GM08714 (cell line): Measurements from ENCODE around the gene RAB11FIP3.

Experiments
- H3K4me3 ChIP-seq: fragments of 200-500 bp; sonication (Bioruptor generic); 2 replicates; pipeline ENCODE4 v1.5.1; 2014; ENCODE audit warnings: mild to moderate bottlenecking, low read length, inconsistent platforms
- ZNF274 ChIP-seq: IDR thresholded peaks from 2 replicates; pipeline ENCODE4 v1.6.1; 2012; ENCODE audit warnings: mild to moderate bottlenecking, low read depth, low read length

Gene RAB11FIP3

DNA sequence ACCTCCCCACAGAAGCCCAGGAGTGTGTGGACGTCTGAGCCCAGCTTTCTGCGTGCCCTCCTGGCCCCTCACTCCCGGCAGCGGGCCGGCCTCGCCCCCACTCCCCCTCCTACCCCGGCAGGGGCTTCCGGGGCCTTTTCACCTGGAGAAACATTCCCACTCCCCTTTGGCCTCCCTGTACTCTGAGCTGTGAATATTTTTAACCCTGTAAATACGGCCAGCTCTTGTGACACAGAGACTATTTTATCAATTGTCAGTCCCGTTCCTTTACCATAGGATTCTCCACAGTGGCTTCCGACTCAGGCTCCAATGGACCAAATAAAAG is 128.8 kb downstream of the RAB11FIP3 start:
- no peak for TF ChIP-seq ZNF274

DNA sequence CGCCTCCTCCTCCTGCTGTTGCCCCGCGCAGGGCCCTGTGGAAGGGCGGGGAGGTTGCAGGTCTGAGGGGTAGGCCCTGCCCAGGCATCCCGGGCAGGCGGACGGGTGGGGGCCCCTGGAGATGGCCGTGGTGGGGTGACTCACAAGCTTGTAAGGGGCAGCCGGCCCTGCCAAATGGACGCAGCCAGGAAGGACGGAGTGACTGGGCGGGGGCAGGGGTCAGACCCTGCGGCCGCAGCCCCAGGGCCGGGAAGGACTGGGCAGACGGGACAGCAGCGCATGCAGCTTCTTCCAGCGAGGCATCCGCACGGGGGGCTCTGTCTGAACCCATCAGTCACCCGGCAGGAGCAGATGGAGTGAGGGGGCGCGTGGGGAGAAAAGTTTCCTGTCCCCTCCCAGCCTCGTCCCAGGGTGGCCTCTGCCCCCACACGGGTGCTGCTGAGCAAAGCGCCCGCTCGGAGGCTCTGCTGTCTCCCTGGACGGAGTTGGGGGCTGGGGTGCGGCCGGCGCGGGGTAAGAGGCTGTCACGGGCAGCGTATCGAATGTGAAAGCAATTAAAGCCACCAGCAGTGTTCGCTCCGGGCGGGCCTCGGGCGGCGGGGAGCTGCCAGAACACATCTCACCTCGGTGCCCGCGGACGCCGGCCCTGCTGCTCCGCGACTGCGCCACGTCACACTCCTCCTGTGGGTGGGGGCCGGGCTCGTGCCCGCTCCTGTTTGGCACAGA is 129.4 kb downstream of the RAB11FIP3 start:
- TF ChIP-seq ZNF274: no peak
- H3K4me3 ChIP-seq: no peak overlapping the region

More for the DNA sequence above, 128.8 kb downstream of the RAB11FIP3 start:
- H3K4me3 ChIP-seq: no peak overlapping the region

DNA sequence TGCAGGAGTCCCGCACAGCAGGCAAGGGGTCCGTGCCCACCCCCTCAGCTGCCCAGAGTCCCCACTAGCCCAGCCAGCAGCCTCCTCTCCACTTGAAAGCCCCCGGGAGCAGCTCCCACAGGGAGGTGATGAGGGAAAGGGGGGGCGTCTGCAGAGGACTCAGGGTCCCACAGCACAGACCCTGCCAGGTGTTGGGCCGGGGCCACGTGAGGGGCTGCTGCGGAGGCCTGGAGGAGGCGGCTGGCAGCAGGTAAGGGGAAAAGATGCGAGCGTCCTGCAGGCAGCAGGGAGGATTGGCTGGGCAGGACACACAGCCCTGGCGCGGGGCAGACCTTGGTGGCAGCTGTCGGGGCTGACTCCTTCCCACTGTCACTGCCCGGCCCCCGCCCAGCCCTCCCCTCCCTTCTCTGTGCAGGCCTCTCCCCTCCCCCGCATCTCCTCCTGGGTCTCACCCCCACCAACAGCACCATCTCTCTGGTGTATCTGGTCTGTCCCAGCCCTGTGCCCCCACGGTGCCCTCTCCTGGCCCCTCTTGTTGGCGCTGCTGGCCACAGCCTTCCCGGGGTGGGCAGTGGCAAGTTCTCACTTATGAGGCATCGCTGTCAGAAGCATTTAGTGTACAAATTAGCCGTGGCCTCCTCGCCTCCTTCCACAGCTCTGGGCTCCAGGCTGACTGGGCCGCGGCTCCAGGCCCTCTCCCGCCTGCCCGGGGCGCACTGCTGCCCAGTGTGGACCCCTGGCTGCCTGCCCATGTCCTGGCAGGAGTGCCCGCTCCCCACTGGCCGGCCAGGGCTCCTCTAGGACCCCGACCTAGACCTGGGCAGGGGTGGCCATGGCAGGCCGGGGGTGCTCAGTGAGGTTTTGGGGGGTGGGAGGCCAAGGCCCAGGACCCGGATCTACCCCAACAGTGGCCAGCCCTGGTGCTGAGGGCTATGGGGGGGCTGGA is 130.4 kb downstream of the RAB11FIP3 start:
- H3K4me3 ChIP-seq: no peak overlapping the region
- no peak for TF ChIP-seq ZNF274

DNA sequence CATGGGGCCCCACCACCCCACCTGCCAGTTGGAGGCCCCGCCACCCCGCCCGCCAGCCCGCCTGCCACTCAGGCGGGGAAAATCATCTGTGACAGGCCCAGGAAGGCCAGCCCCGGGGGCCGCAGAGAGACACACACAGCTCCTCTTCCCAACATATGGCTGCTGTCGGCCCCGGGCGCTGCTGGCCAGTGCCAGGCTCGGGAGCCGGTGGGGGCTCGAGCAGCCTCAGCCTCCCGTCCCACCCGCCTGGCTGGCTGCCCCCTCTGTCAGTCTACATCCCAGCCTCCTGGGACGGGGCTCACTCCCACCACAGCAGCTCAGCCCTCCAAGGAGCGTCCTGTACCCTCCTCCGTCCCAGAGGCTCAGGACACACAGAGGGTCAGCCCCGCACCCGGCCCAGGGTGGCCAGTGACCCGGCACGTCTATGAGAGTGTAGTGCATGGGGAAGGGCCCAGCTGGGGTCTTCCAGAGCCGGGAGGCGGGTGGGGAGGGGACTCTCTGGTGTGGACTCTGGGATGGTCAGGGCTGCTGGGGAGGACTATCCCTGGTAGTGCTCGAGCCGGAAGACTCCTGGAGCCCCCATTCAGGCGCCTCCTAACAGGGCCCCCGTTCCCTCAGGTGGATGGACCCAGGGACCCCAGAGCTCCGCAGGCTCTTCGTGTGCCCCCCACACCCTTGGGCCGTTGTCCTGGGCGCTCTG is 131.2 kb downstream of the RAB11FIP3 start:
- no peak overlapping the region for H3K4me3 ChIP-seq
- TF ChIP-seq ZNF274: no peak

DNA sequence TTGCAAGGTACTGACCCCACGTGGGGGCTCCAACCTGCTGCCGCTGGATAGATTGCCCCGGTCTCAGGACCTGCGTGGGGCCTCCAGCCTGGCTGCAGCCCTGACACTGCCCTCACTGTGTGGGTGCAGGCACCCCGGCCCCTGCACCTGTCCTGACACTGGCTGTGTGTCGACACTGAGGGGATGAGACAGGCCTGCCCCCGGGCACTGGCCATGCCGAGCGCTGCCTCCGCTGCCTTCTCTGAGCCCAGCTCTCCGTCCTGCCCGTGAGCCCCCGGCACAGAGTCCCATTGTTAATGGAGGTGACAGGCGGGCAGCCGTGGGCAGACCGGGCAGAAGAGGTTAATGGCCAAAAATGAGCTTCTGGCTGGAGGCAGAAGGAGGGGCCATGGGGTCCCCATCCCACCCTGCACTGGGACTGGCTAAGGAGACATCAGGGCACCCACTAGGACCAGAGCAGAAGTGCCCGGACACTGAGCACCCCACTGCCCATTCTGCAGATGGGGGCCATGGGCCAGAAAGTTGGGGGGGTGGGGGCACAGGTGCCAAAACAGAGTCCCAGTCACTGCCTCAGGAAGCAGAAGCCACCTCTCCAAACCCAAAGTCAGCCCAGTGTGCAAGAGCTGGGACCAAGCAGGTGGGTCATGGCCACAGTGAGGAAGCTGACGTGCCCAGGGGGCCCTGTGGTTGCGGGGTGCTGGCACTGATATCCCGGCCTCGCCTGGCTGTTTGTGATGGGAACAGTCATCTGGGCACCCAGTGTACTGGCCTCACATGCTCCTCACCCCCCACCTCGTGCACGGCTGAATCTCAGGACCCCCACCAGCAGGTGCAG is 132.2 kb downstream of the RAB11FIP3 start:
- no peak for TF ChIP-seq ZNF274
- H3K4me3 ChIP-seq: no peak overlapping the region

DNA sequence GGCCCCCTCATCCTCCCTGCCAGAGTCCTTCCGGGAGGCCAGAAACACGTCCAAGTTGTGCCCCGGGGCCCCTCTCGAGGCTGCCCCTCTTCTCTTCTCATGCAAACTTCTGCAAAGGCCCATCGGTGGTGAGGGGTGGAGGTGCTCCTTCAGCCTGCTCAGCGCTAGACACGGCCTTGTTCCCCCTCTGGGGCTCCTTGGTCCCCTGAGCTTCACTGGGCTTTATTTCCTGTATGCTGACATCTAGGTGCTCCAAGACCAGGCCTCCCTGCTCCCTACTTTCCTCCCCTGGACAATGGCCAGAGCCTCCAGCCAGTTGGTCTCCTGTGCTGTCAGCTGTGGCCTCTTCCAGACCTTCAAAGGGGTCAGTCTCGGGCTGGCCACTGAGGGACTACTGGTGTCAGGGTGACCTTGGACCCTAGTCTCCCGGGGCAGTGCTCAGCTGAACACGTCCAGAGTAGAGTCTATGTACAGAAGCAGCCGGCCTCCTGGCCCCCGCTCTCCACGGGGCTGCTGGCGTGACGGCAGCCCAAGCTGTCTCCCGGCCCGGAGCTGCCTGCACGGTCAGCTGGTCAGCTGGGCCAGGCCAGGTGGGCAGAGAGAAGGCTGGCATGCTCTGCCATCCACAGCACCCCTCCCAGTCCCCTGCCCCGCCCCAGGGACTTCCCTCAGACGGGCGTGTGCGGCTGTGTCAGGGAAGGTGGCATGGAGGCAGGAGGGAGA is 133.0 kb downstream of the RAB11FIP3 start:
- no peak for TF ChIP-seq ZNF274
- no peak overlapping the region for H3K4me3 ChIP-seq

DNA sequence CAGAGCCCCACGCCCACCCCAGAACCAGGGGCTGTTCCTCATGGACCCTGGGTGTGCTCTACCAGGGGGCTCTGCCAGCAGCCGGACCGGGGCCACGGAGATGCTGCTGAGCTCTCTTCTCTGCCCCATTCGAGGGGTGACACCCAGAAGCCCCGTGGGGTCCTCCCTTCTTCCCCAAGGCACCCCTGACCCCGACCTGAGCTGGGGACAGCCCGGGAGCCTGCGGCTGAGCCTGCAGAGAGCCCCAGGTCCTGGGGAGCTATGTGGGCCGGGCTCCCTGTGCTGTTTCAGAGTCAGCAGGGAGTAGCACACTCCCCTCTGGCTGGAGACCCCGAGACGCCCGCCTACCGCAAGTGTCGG is 133.6 kb downstream of the RAB11FIP3 start:
- H3K4me3 ChIP-seq: no peak overlapping the region

DNA sequence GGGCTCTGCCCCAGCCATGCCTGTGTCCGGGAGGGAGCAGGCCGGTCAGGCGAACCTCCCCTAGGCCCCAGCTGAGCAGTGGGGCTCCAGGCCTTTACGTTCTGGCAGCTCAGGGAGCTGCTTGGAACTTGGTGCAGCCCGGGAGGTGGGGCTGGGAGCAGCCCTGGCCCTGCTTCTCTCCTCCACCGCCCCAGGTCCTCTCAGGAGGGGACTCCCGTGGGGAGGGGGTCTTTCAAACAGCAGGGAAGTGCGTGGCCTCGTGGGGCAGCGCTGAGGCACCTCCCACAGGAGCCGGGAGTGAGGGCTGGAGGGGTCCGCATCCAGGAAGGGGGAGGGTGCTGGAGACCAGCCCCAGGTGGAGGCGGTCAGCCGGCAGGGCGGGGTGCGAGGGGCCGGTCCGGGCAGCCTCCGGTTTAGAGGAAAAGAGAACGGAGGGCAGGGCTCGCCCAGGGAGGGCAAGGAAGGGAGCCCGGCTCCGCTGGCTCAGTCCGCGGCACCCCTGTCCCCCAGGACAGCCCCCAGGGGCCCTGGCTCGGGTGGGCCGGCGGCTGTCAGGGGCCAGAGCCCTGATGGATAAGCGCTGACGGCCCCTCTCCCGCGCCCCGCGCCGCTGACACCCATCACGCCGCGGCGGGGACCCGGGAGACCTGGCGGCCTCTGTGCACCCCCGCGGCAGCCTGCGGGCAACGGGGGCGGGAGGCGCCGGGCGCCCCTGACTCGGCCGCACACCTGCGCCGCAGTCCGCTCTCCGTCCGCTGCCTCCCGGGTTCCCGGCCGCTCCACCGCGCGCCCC is 134.2 kb downstream of the RAB11FIP3 start:
- TF ChIP-seq ZNF274: no peak
- no peak overlapping the region for H3K4me3 ChIP-seq

More for the DNA sequence above, 133.6 kb downstream of the RAB11FIP3 start:
- TF ChIP-seq ZNF274: no peak

DNA sequence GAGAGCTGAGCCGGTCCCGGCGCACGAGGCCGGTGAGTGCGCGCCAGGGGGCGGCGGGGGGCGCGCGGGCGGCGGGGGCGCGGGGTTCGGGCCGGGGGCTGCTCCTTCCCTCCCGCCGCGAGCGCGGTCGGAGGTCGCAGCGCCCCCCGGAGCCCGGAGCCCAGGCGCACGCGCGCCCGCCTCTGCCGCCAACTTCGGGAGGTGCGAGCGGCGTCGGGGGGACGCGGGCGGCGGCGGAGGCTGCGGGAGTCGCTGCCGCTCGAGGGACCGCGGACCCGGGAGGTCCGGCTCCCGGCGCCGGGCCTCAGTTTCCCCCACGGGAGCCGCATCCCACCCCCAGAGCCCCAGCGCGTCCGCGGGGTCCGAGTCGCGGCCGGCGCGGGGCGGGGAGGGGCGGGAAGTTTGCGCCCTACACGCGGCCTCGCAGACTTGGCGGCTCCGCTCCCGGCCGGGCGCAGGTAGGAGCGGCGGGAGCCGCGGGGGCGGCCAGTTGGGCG is 134.8 kb downstream of the RAB11FIP3 start, which contains the start of gene PRR35:
PRR35 (plus strand) TSS at position 191 of the 497 bp plus-strand sequence. CDS start 2,901 bp downstream, outside the sequence.
- no peak for TF ChIP-seq ZNF274
- H3K4me3 ChIP-seq: no peak within 1 kb of the TSS

DNA sequence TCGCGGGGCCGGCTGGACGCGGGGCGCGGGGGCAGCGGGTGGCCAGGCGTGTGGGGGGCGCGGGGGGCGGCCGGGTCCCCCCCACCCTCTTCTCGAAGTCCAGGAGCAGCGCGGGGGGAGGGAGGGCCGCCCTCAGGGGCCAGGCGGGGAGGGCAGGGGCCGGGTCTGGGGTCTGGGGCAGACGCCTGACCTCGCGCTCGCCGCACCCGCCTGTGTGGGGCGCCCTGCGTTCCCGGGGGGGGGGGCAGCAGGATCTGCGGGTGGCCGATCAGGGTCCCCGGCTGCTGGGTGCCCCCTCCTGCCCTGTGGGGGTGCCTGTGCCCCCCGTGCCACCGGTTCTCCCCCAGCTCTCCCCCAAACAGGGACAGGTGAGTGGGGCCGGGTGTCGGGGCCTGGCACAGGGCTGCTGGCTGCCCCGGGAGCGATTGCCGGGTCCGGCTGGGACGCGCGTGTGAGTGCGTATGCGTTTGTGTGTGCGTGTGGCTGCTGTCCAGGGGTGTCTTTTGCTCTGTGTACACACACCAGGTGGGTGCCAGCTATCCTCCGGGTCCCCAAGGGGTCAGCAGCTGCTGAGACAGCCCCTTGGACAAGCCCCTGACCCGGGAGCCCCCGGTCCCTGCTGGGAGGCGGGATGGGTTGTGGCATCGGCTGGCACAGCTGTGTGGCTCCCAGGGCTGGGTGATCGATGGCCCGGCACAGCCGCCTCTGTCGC is 135.4 kb downstream of the RAB11FIP3 start:
- H3K4me3 ChIP-seq: no peak overlapping the region
- TF ChIP-seq ZNF274: no peak

DNA sequence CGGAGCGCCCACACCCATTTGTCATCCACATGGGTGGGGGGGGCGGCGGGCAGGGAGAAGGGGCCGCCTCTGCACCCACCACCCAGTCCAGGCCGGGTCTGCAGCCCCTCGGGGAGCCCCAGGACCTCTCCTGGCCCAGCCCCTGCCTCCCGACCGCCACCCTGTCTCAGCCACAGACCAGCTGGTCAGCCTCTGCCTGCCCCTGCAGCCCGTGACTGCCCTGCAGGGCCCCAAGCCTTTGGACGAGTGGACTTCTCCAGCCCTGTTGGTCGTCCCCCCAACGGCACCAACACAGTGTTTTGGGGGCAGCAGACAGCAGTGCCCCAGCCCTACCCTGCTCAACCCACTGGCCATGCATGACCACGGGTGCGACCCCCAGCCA is 136.0 kb downstream of the RAB11FIP3 start:
- H3K4me3 ChIP-seq: no peak overlapping the region
- no peak for TF ChIP-seq ZNF274
